HG02840 (cell line): ENCODE data around the gene CIAPIN1.
"Not testable (repeated sequence)": the region's sequence is repeated elsewhere in the genome, so short reads cannot be mapped to it uniquely, and the experiment has no call there.

Experiments used
- ATAC-seq: cut with Tn5 transposase; IDR thresholded peaks from one replicate; pipeline ENCODE4 v1.9.1; 2021; ENCODE audit warnings: mild to moderate bottlenecking, moderate library complexity, moderate number of reproducible peaks; ENCODE audit not compliant: unreplicated experiment, low FRiP score

CIAPIN1 gene

DNA sequence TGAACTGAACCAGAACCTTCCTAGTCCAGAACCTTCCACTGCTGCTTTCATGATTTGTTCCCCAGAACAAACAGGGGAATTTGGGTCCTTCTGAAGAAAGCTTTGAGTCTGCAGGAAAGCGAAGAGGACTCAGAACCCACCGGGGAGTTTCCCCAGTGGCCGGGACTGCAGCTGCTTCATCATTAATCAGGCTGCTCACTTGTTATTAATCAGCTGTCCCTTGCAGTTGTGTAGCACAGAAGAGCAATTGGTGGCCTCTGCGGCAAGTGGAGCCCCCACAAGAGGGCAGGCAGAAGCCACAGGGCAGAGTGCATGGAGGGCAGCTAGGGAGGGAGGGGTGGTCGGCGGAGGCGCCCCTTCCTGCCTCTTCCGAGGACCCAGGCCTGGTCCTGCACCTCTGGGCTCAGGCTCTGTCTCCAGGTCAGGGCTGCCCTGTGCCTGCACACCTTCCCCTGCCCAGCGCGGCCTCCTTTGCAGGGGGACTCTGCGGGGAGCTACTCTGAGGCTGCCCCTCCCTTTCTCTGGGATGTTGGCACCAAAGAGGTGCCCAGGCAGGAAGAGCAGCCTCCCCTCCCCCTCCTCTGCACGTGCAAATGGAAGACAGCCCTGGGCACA, 35.7 kb downstream of the CIAPIN1 start:
- no peak for ATAC-seq

DNA sequence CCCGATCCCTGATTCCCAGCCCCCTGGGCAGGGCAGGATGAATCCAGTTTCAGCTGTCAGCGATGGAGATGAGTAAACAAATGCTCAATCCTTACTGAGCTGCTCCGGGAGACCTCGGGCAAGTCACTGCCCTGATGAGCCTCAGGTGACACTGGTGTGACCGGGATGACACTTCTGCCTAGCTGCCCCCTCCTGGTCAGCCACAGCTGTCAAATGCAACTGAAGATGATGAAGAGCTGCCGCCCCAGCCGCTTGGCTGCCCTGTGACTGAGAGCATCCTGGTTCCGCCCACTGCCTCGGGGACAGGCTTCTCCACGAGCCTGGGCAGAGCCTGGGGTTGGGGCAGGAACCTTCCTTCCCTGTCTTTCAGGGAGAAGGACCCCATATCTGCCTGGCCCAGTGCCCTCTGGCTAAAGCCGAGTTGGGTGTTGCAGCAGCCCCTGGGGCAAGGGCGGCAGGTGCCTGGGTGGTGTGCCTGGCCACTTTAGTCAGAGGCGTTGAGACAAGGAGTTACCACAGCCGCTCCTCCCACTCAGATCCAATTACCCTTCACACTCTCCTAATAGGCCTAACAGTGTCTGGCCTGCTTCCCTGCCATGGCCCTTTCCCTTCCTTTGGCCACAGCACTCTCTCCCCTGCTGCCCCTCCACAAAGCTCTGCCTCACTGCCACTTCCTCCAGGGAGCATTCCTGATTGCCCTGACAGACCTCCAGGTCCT, 37.2 kb downstream of the CIAPIN1 start:
- ATAC-seq: no peak

DNA sequence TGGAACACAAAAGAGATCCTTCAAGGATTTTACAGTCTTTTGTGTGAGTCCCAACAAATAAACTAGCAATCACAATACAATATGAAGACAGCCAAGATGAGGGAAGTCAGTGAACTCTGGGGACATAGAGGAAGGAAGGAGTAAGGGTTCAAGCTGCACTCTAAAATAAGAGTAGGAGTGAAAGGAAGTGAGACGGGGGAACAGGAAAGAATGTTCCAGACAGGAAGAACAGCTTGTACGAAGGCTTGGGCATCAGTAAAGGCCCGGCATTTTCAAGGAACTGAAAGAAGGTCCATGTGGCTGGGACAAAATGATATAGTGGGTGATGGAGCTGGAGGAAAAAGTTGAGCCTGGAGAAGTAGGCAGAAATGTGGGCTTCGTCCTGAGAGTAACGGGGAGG, 38.1 kb downstream of the CIAPIN1 start:
- ATAC-seq: no peak

DNA sequence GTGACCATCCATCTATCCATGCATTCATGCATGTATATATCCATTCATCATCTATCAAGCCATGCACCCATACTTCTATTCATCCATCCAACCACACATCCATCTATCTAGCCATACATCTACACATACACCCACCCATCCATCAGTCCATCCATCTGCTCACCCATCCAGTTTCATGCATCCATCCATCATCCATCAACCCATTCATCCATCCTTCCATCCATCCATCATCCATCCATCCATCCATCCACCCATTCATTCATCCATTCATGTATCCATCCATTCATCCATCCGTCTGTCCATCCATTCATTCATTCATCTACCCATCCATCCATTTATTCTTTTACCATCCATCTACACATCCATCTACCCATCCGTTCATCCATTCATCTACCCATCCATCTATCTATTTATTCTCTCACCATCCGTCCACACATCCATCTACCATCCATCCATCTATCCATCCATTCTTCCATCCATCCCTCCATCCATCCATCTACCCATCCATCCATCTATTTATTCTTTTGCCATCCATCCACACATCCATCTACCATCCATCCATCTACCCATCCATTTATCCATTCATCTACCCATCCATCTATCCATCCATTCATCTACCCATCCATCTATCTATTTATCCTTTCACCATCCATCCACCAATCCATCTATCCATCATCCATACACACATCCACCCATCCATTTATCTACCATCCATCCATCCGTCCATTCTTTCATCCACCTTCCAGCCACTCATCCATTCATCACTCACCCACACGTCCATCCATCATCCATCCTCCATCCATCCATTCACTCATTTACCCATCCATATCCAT, 39.4 kb downstream of the CIAPIN1 start:
- ATAC-seq: no peak

DNA sequence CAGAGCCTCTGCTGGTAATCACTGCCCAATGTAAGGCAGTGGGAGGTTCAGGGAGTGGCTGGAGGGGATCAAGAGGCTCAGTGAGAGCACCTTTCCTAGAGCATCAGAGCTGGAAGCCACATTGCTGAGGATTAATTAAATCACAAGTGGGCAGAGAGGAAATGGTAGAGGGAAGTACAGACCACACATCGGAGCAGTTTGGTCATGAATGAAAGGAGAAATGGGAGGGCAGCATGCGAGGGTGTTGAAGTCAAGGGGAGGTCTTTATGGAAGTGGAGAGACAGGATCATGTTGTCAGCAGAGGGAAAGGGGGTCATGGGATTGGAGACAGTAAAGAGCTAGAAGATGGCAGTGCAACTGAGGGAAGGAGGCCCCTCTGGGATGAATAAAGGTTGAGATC, 40.3 kb downstream of the CIAPIN1 start:
- no peak for ATAC-seq

DNA sequence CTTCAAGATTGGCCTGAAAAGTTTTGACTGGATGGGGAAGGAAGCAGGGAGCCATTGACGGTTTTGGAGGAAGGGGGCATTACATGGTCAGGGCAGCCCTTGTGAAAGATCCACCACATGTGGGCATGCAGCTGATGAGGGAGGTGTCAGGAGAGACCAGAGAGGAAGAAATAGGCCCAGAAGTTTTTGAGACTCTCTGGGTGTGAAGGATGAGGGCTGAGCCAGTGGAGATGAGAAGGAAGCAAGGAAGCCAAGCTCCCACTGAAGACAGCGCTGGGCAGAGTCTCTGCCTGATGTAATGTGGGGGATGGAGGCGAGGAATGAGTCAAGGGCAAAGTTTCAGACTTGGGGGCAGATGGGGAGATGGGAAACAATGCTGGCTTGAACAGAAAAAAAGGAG, 42.1 kb downstream of the CIAPIN1 start:
- ATAC-seq: no peak

DNA sequence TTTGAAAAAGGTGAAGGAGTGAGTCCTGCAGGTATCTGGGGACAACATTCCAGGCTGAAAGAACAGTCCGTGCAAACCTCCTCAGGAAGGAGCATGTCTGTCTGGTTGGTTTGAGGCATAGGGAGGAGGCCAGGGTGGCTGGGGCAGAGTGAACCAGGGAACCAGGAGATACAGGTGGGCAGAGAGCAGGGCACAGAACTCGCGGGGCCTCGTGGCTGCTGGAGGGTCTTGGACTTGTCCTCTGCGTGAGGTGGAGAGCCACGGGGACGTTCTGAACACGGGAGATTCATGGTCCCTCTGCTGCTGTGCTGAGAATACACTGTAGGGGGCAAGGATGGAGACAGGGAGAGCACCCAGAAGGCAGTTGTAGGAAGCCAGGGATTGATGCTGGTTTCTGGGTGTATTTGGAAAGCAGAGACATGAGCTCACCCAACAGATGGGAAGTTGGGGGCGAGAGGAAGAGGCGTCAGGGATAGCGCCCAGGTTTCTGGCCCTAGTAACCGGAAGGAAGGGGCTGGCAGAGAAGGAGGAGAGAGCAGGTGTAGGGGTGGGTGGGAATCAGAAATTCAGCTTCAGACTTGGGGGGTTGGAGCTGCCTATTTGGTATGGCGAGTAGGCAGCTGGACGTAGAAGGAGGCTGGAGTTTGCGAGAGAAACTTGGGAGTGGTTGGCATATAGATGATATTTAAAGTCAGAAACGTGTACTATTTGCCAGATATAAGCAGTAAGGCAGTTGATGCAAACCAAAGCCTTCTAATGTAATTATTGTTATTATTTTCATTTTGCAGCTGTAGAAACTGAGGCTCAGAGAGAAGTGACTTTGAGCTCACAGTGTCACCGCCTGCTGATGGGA, 43.0 kb downstream of the CIAPIN1 start, which contains the start of gene CCL17:
CCL17 (plus strand) TSS at position 803 of the 853 bp plus-strand sequence. CDS start 9,166 bp downstream, outside the sequence.
- no peak for ATAC-seq

DNA sequence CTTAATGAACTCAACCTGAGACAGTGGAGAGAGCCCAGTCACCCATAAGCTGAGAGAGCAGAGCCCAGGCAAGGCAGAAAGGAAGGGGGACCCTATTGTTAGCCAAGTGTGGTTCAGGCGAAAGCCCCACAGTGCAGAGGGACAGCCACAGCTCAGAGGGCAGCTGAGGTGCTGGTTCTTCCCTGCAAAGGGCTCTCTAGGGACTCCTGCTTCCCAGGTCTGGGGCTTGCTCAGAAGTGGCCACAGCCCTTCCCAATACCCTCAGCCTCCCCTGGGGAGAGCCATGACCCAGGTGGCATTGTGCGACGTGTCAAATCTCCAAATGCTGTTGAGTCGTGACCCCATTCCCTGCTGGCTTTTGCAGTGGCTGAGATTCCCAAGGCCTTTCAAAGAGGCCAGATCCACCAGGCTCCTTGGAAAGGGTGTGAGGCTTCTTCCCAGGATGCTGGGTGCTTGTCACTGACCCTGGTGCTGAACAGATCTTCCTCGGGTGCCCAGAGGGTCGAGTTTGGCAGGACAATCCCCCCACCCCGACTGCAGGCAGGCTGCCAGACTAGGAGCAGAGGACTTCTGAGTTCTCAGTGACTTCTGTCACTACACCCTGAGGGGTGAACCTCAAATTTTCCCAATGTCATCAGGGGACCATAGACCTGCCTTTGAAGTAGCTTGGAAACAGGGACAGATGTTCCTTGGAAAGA, 45.1 kb downstream of the CIAPIN1 start:
- no peak for ATAC-seq

DNA sequence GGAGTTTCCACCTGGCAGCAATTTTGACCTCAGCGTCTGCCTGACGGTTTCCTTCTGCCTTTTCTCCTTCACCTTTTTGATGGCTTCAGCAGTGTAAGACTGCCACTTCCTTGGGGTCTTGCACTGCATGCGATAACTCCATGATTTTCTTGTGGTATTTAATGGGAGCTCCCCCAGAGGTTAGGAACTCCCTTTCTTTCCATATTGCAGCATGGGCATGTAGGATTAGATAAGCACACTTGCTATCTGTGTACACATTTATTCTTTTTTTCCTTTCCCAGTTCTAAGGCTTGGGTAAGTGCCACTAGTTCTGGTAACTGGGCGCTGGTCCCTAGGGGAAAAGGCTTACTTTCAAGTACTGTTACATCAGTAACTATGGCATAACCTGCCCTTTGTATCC, 49.7 kb downstream of the CIAPIN1 start:
- not testable (repeated sequence) for ATAC-seq

DNA sequence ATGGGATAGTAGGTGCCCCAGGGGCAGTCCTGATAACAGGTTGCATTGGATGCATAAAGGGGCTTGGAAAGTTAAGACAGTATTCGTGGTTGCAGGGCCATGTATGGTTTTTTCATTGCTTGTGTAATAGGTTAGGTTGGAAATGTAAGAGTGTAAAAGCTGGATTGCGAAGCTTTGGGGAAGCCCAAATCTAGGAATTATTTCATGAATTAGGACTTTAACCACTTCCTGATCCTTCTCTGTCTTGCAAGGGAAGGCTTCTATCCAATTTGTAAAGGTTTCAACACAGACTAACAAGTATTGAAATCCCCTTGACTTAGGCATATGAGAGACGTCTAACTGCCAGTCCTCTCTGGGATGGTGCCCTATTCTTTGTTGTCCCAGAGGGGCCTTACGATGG, 50.4 kb downstream of the CIAPIN1 start:
- ATAC-seq: no peak

DNA sequence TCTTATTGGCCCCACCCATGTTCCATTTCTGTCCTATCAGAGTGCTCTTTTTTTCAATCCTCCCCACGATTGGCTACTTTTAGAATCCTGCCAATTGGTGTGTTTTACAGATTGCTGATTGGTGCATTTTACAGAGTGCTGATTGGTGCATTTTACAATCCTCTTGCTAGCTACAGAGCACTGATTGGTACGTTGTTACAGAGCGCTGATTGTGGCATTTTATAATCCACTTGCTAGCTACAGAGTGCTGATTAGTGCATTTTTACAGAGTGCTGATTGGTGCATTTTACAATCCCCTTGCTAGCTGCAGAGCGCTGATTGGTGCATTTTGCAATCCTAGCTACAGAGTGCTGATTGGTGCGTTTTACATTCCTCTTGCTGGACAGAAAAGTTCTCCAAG, 52.2 kb downstream of the CIAPIN1 start:
- ATAC-seq: no peak

DNA sequence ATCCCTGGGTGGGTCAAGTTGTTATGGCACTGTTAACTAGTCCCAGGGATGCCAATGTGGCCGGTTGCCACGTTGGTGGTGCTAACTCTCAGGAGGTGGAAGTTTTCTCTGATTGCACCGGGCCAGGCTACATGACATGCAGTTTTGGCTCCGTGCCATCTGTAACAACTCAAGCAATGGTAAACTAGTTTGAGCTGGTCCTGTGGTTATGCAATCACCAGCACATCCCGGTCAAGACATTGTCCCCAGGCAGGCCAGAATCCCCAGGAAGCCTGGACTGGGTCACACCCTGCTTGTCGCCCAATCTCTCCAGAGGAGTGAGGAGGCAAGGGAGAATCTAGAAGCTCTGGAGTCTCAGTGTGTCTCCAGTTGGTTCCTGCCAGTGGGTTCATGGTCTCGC, 52.7 kb downstream of the CIAPIN1 start:
- ATAC-seq: no peak

DNA sequence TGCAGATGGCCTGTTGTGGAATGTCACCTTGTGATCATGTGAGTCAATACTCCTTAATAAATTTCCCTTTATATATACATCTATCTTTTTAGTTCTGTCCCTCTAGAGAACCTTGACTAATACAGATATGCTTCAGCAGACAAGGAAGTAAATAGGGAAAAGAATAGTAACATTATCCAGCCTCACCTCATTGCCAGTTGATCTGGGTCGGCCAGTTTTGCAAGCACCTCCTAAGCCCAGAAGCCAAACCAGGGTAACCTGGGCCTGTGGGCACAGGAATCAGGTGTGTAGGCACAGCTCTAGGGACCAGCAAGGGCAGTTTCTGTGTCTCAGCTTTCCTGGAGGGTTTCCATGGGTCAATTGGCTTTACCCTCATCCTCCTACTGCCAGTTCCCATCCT, 54.5 kb downstream of the CIAPIN1 start:
- ATAC-seq: no peak

DNA sequence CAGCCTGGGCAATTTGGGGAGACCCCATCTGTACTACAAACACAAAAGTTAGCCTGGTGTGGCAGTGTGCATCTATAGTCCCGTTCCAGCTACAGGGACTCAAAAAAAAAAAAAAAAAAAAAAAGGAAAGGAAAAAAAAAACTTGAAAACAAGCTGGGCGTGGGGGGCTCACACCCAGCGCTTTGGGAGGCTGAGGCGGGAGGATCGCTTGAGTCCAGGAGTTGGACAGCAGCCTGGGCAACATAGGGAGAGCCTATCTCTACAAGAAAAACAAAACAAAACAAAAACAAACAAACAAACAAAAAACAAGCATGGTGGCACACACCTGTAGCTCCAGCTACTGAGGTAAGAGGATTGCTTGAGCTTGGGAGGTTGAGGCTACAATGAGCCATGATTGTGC, 55.5 kb downstream of the CIAPIN1 start:
- no peak for ATAC-seq

DNA sequence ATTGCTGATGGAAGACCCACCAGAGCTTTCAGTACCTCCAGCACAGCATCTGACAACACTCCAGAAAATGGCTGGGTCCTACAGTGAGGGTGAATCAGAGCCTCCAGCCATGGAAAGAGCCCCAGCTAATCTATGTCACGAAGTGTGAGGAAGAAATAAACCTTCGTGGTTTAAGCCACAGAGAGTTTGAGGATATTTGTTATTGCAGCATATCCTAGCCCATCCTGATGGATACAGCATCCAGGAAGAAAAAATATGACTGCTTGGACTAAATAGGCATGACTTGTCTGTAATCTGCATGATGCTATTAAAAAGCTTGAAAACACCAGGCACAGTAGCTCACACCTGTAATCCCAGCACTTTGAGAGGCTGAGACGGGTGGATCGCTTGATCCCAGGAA, 55.9 kb downstream of the CIAPIN1 start:
- no peak for ATAC-seq

DNA sequence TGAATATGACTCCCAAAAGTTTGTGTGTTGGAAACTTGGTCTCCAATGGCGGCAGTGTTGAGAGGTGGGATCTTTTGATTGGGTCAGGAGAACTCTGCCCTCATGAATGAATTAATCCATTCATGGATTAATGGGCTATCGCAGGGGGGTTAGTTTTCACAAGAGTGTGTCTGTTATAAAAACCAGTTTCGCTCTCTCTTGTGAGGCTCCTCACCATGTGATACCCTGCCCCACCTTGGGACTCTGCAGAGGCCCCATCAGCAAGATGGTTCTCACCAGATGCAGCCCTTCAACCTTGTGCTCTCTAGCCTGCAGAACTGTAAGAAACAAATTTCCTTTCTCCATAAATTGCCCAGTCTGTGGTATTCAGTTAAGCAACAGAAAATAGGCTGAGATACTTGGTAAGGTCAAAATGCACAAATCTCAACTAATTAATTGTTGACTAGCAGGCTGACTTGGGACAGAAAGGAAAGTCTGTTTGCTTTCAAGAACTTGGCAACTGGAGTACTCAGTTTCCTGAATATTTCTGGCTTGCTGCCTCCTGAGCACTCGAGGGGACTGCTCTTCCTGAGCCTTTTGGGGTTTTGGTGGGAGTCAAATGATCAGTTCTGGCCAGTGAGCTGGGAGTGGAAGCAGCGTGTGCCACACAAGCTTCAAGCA, 56.4 kb downstream of the CIAPIN1 start:
- no peak for ATAC-seq

DNA sequence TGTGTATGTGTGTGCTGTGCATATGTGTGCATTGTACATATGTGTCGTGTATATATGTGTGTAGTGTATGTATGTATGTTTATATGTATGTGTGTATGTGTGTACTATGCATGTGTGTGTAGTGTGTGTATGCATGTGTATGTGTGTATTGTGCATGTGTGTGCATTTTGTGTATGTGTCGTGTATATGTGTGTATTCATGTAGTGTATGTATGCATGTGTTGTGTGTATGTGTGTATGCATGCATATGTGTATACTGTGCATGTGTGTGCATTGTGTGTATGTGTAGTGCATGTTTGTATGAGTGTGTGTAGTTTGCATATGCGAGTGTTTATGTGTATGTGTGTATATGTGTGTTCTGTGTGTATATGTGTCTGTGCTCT, 58.1 kb downstream of the CIAPIN1 start:
- no peak for ATAC-seq

DNA sequence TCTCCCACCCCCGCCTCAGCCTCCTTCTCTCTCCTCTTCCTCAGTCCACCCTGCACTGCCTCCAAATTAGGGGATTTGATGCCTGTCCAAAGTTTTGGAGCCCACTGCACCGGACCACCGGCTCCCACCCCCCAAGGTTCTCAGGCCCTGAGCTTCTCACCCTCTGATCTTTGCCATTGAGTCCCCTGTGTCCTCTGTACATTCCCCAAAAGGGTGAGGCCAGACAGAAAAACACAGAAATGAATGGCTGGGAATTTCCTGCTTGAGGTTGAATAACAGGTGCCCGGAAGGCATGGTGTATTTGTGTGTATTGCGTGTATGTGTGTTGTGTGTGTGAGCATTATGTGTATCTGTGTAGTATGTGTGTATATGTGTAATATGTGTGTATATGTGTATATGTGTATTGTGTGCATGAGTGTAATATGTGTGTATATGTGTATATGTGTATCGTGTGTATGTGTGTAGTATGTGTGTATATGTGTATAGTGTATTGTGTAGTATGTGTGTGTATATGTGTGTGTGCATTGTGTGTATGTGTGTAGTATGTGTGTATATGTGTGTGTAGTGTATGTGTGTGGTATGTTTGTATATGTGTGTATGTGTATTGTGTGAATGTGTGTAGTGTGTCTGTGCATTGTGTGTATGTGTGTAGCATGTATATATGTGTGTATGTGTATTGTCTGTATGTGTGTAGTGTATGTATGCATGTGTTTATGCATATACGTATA, 58.7 kb downstream of the CIAPIN1 start:
- no peak for ATAC-seq
